ENCODE results near the gene PDILT. TPM values are rescaled to one million over a fixed set of nuclear protein-coding genes. Genes with fewer than 3 reads are reported as not detected.

PDILT gene
- total and polyA plus RNA-seq, 2 of the 8 experiments (the other 6 are each of a cell fraction or from before 2014, with no cell fraction given): not detected

GRCh38 chr16:20309786-20310185 lies 94.8 kb downstream of the PDILT start (continued):
- TF ChIP-seq CHD7 (IDR thresholded peaks at IDR 0.05; ENCODE audit: insufficient replicate concordance, low read length) (no peak), TEAD4 (IDR thresholded peaks at IDR 0.05; ENCODE audit: low read depth, low read length) (no peak), GTF2F1 (IDR thresholded peaks at IDR 0.05; ENCODE audit: borderline replicate concordance, low read depth, low read length) (no peak), CBX8 (IDR thresholded peaks at IDR 0.05; ENCODE audit: borderline replicate concordance, low read depth, low read length) (no peak), SP1 (IDR thresholded peaks at IDR 0.05; ENCODE audit: low read depth, low read length) (no peak), JUND (IDR thresholded peaks at IDR 0.05; ENCODE audit: low read length) (no peak), MAFK (IDR thresholded peaks at IDR 0.05; ENCODE audit: low read depth, low read length) (no peak), CREB1 (IDR thresholded peaks at IDR 0.05) (no peak), KDM4A (IDR thresholded peaks at IDR 0.05; ENCODE audit: low read depth, low read length, severe bottlenecking) (no peak), RNF2 (IDR thresholded peaks at IDR 0.05; ENCODE audit: borderline replicate concordance, low read depth, low read length, missing control alignments, poor library complexity, severe bottlenecking) (no peak), TCF12 (IDR thresholded peaks at IDR 0.05; ENCODE audit: low read depth, low read length) (no peak), TBP (IDR thresholded peaks at IDR 0.05; ENCODE audit: low read depth, low read length) (no peak), CBX5 (IDR thresholded peaks at IDR 0.05; ENCODE audit: low read depth, low read length) (no peak)

Data from H1 (cell line).